HG02852 (cell line): ENCODE data around the gene AOC2.
"Not testable (repeated sequence)": the region's sequence is repeated elsewhere in the genome, so short reads cannot be mapped to it uniquely, and the experiment has no call there.

Experiments
- ATAC-seq: cut with Tn5 transposase; IDR thresholded peaks from one replicate; pipeline ENCODE4 v1.9.1; 2021; ENCODE audit warnings: mild to moderate bottlenecking, moderate library complexity; ENCODE audit not compliant: unreplicated experiment

Gene AOC2

GRCh38 chr17:42853597-42853967 is 9.2 kb downstream of the AOC2 start:
- no peak for ATAC-seq

- no peak for ATAC-seq
These were observed 9.8 kb downstream of the AOC2 start for GRCh38 chr17:42853968-42854790.

GRCh38 chr17:42855048-42855596 is 10.7 kb downstream of the AOC2 start:
- no peak for ATAC-seq

- not testable (repeated sequence) for ATAC-seq
These were observed 11.7 kb downstream of the AOC2 start for GRCh38 chr17:42856093-42856492.

GRCh38 chr17:42856516-42856915 is 12.1 kb downstream of the AOC2 start:
- not testable (repeated sequence) for ATAC-seq

GRCh38 chr17:42857389-42857788 is 13.0 kb downstream of the AOC2 start:
- no peak for ATAC-seq

- no peak for ATAC-seq
These were observed 21.3 kb downstream of the AOC2 start for GRCh38 chr17:42865638-42866094.

GRCh38 chr17:42866216-42866615 is 21.8 kb downstream of the AOC2 start:
- ATAC-seq = no peak

GRCh38 chr17:42866631-42867575 is 22.5 kb downstream of the AOC2 start:
- no peak for ATAC-seq

- ATAC-seq = not testable (repeated sequence)
These were observed 23.4 kb downstream of the AOC2 start for GRCh38 chr17:42867694-42868261.

GRCh38 chr17:42868338-42868737 is 24.0 kb downstream of the AOC2 start:
- ATAC-seq = no peak

GRCh38 chr17:42871647-42872046 is 27.3 kb downstream of the AOC2 start:
- no peak for ATAC-seq

GRCh38 chr17:42872251-42872965 is 28.0 kb downstream of the AOC2 start:
- no peak for ATAC-seq

GRCh38 chr17:42873315-42873714 is 28.9 kb downstream of the AOC2 start:
- no peak for ATAC-seq

- not testable (repeated sequence) for ATAC-seq
These were observed 29.7 kb downstream of the AOC2 start for GRCh38 chr17:42873932-42874695.

- ATAC-seq = no peak
These were observed 32.7 kb downstream of the AOC2 start for GRCh38 chr17:42877037-42877436.

- ATAC-seq = no peak
These were observed 33.9 kb downstream of the AOC2 start for GRCh38 chr17:42878123-42878880.

GRCh38 chr17:42878924-42879595 is 34.7 kb downstream of the AOC2 start:
- no peak for ATAC-seq
